ENCODE measurements around the gene SLFN13.
"Not testable (repeated sequence)": the region's sequence is repeated elsewhere in the genome, so short reads cannot be mapped to it uniquely, and the experiment has no call there.

Gene SLFN13, protein sequence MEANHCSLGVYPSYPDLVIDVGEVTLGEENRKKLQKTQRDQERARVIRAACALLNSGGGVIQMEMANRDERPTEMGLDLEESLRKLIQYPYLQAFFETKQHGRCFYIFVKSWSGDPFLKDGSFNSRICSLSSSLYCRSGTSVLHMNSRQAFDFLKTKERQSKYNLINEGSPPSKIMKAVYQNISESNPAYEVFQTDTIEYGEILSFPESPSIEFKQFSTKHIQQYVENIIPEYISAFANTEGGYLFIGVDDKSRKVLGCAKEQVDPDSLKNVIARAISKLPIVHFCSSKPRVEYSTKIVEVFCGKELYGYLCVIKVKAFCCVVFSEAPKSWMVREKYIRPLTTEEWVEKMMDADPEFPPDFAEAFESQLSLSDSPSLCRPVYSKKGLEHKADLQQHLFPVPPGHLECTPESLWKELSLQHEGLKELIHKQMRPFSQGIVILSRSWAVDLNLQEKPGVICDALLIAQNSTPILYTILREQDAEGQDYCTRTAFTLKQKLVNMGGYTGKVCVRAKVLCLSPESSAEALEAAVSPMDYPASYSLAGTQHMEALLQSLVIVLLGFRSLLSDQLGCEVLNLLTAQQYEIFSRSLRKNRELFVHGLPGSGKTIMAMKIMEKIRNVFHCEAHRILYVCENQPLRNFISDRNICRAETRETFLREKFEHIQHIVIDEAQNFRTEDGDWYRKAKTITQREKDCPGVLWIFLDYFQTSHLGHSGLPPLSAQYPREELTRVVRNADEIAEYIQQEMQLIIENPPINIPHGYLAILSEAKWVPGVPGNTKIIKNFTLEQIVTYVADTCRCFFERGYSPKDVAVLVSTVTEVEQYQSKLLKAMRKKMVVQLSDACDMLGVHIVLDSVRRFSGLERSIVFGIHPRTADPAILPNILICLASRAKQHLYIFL

DNA sequence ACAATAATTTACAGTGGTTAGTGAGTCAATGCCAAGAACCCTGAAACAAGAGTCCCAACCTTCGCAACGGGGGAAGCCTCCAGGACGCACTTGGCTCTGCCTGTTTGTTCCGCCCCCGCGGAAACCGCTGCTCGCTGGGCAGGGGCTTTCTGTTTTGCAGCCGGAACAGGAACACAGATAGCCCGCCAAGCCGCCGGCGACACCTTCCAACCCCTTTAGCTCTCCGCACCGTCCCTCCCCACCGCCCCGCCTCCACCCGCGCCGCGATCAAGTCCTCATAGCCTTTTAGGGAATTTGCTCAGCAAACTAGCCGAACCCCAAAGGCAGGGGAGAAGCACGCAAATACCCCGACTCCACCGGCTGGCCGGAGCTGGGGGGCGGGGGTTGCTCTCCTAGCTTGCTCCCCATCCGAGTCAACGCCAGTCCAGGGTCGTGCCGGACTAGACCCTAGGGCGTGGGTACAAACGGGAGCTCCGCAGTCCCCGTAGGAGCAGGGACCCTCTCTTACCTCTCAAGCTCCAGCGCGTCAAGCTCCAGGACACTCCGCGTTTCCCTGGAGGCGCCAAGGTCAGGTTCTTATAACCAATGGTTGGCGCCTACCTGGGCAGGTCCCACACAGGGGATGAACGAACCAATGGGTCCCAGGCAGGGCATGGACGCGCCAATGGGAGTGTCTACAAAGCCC lies at the start of gene SLFN13:
SLFN13 (minus strand) TSS at position 553 of the 685 bp plus-strand sequence. CDS start 3,086 bp downstream, outside the sequence.
- peak; percentile 97 for DNase-seq

DNA sequence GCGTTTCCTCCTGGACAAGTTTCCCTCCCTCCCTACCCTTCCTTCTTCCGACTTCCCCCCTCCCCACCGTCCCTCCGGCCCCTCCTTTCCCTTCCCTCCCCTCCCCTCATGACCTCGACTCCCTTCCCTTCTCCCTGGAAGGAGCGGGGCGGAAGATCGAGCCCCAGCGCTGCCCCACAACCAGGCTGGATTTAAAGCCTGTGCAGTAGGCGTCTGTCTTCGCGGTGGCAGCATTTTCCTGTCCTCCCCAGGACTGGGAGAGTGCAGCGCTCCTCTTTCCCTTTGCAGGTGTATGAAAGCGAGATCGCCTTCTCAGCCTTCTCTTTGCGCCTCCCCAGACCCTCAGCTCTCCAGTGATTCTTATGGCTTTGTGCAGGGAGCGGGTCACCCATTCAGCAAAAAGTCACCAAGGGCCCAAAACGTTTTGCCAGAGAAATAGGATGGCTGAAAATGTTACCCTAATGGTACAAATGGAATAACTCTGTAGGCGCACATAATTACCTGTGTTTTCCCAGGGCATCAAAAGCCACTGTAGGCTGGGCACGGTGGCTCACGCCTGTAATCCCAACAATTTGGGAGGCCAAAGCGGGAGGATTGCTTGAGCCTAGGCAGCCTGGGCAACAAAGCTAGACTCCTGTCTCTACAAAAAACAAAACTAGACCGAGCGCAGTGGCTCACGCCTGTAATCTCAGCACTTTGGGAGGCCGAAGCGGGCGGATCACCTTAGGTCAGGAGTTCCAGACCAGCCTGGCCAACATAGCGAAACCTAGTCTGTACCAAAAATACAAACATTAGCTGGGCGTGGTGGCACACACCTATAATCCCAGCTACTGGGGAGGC lies 48.1 kb upstream of the SLFN13 start:
- no peak for DNase-seq

DNA sequence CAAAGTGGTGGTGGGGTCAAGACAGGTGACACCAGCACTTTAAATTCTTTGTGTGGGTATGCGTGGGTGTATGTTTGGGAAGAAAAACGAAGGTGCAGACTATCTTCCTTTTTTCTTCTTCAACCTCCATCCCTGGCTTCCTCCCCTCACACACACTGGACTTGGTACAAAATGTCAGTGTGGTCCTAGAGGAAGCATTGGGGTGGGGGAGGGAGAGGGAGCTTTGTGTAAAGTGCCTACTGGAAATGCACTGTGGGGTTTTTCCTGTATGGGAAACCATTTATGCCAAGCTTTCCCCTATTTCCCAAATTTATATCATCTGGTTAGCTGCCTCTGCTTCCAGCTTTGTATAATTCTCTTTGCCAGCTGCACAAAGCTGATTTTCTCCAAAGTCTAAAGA lies 44.5 kb upstream of the SLFN13 start:
- DNase-seq = no peak

DNA sequence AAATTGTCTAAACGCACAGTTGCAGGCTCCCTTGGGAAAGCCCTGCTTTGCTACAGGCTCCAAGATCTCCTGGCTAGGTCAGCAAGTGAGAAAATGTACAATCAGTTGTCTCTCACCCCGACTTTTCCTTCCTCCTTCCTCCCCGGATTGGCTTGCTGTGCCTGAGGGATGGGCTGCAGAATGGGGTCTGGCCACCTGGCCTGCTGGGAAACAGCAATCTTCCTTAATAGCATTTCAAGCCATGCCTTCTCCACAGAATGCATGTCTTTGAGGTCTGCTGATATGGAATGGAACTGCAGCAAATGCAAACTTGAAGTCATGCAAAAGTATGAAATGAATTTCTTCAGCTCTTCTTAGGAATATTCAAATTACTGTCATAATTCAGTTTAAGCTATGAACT lies 42.9 kb upstream of the SLFN13 start:
- DNase-seq = no peak

DNA sequence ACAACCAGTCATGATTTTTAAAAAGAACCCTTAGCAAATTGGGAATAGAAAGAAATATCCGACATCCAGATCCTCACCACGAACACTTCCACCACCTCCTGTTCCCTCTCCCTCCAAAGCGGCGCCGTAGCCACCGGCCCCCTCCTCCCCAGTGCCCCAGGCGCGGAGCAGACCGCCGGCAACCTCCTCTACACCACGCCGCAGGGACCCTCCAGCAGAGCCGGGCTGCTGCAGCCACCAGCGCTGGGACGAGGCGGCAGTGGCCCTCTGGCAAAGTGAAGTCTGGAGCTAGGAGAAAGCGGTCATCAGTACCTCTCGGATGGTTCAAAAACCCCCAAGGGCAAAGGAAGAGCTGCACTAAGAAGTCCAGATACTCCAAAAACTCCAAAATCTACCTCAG lies 41.4 kb upstream of the SLFN13 start:
- no peak for DNase-seq

DNA sequence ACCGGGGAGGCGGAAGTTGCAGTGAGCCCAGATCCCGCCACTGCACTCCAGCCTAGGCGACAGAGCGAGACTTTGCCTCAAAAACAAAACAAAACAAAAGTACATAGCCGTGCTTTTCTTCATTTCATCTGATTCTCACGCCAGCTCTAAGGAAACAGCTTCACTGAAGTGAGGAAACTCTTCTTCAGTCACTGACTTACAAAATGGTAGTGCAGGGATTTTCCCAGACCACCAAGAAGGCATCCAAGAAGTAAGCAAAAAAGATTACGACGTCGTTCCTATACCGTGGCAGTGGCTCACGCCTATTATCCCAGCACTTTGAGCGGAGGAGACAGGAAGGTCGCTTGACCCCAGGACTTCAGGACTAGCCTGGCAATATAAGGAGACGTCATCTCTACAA lies 40.4 kb upstream of the SLFN13 start:
- no peak for DNase-seq

DNA sequence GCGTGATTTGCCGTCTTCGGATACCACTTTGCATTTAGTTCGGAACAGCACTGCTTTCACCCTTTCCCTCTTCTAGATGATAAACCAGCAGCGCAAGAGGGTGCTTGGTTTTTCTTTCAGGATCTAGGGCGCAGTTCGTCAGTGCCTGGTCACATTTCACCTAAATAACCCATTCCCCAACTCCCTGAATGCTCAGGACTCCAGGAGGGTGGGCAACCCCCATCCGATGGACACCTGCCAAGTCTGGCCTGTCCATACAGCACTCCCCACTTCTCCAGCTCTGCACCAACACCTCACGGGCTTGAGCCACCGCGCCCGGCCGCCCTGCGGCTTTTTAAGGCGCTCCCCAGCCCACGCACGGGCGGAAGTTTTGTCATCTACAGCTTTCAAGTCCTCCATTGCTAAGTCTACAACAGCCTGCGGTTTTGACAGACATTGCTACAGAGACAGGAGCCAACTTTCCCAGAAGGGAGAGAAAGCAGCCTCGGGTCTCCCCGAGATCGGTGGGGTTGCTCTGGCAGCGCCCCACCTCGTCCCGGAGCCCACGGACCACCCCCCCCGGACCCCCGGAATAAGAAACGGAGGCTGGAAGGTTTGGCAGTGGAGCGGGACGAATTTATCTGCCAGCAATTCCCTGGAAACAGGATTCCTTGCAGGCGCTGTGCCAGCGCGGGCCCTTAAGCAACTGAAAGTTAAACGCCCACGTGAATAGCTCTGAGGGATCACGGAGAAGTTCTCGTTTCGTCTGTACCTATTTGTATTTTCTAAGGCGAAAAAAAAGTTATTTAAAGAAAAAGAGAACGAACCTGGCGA lies 38.6 kb upstream of the SLFN13 start:
- DNase-seq = peak; percentile 94

DNA sequence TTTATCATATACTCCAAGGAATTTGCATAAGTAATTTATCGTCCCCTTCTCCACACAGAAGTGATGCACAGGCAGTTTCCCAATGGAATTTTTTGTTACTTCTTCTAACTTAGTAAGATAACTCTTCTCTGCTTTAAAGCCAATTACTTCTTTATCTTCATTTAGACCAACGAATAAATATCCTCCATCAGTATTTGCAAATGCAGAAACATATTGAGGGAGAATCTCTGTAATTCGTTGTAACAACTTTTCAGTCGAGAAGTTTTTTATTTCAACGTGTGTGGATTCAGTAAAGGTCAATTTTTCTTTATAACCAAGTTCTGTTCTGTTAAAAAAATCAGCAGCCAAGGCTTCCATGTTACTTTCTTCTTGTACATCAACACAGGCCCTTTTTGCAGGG lies 30.7 kb upstream of the SLFN13 start:
- no peak for DNase-seq

DNA sequence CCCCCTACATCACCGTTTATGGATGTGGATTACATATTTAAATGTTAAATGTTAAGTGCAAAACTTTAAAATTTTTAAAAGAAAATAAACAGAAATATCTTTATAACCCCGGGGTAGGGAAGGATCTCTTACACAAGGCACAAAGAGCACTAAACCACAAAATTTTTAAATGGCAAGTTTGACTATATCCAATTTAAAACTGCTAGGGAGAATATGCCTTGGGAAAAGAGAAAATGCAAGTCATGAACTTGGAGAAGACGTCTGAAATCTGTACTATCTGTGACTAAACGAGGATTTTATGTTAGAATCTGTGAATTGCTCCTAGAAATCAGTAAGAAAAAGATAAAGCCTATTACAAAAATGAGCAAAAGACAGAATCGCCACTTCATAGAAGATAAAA lies 28.7 kb upstream of the SLFN13 start:
- DNase-seq = no peak

DNA sequence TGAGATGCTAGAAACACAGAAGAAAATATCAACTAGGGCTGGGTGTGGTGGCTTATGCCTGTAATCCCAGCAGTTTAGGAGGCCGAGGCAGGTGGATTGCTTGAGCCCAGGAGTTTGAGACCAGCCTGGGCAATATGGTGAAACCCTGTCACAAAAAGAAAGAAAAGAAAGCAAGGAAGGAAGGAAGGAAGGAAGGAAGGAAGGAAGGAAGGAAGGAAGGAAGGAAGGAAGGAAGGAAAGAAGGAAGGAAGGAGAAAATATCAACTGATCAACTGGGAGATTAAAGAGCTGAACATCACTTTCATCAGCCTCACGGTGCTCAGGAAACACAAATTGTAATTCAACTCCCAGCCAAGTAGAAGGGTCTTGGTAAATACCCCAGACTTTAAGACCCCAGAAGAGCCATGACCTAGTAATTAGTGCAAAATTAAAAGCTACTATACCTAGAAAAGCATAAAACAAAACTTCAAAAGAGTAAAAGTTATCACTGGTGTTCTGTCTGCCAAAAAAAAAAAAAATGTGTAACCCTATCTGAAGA lies 27.8 kb upstream of the SLFN13 start:
- no peak for DNase-seq

DNA sequence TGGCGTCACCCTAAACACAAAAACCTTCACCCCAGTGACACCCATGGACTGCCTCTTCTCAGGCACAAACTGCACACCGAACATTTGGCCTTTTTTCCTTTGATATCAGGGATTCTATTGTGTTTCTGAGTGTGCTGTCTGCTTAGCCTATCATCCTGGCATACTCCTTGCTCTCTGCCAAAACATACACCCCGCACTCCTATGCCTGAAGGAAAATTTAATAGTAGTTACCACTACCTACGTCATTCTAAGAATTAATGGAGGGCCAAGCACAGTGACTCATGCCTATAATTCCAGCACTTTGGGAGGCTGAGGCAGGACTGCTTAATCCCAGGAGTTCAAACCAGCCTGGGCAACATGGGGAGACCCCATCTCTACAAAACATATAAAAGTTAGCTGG lies 19.9 kb upstream of the SLFN13 start:
- no peak for DNase-seq

DNA sequence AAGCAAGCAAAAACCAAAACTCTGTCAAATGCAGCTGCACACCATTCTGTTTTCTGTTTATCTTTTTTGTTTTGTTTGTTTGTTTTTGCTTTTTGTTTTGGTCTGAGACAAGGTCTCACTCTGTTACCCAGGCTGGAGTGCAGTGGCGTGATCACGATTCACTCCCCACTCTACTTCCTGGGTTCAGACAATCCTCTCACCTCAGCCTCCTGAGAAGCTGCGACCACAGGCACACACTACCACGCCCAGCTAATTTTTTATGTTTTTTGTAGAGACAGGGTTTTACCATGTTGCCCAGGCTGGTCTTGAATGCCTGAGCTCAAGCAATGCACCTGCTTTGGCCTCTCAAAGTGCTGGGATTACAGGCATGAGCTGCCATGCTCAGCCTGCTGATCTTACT lies 19.3 kb upstream of the SLFN13 start:
- DNase-seq = no peak

DNA sequence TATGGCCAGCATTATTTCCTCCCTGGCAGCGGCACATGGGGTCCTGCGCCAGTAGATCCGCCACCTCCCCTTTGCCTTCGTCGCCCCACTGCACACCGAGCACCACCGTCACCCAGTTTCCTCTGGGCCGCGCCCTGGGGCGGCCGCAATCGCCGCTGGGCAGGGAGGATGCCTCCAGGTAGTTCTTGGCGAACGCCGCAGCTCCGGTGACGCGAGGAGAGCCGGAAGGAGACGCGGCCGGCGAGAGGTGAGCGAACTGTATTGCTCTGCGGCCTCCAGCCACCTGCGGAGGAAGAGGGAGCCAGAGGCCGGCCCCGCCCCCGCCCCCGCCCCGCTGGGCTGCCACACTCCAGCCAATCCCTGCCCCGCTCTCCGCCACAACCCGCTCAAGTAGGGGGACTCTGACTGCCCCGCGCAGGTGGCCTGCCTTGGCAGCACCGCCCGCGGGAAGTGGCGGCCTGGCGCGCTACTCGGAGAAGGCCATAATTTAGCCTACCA lies 11.8 kb upstream of the SLFN13 start:
- peak; percentile 51 for DNase-seq

DNA sequence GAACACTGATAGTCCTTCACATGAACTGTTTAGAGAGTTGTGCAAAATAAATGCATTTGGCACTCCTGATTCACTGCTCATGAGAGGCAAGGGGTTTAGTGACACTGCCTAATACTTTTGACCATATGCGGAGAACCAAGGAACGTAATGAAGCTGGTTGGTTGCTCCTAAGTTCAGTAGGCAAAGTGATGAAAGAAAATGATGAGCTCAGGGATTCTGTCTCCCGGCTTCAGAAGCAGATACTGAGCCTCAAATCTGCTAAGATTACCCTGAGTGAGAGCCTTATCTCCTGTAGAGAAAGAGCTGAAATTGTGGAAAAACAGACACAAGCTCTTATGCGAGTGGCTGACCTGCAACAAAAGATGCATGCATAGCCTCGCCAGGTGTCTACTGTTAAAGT lies 5.5 kb upstream of the SLFN13 start:
- not testable (repeated sequence) for DNase-seq

DNA sequence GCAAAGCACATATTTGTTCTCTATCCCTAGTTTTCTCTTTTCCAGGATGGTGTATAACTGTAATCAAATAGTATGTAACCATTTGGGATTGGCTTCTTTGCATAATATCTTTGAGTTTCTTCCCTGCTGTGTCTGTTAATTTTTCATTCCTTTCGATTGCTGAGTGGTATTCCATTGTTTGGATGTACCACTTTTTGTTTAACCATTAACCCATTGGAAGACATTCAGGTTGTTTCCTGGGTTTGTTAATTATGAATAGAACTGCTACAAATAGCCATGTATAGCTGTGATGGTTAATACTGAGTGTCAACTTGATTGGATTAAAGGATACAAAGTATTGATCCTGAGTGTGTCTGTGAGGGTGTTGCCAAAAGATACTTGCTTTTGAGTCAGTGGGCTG lies 4.6 kb upstream of the SLFN13 start:
- no peak for DNase-seq

DNA sequence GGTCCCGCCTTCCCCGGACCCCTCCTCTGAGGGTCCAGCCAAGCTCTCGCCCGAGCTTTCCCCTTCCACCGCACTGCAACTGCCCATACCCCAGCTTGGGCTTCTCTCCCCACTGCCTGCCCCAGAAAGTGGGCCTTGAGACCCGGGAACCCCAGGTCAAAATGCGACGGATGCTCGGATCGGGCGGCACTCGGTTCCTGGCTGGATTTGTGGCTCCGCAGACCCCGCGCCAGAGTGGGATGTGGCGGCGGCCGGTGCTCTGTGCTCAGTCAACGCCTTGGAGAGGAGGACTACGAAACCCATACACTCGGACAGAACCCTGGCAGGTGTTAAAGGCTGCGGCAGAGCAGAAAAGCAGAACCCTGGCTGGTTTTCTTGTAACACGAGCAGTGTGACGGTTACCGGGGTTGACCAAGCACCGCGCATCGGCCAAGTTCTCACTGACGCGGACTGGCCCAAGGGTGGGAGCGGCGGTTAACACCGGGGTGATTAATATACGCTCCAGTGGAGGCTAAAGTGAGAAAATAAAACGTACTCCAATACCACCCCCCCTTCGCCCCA lies 885 bp upstream of the SLFN13 start:
- DNase-seq = no peak

DNA sequence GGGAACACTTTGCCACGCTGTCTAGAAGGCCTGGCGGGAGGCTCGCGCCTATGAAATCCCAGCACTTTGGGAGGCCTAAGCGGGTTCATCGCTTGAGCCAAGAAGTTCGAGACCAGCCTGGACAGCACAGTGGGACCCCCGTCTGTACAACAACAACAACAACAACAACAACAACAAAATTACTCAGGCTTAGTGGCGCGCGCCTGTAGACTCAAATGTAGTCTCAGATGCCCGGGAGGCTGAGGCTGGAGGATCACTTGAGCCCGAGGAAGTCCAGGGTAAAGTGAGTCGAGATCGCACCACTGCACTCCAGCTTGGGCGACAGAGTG lies 297 bp upstream of the SLFN13 start:
- DNase-seq = no peak

DNA sequence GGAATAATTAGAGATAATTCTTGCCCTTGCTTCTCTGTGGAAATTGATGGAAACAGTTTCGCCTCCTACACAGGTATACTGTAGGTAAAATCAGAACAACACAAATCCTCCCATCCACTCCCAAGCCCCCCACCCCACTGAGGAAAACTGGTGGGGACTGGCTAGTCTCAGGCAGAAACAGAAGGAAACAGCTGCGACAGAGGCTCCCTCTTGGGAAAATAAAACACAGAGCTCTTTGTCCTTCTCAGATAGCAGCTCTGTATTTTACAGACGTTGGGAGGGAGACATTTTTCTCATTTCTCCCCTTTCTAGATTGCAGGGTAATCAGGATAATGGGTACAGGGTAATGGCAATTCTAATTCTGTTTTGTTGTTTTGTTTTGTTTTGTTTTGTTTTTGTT lies 1.1 kb downstream of the SLFN13 start:
- no peak for DNase-seq

DNA sequence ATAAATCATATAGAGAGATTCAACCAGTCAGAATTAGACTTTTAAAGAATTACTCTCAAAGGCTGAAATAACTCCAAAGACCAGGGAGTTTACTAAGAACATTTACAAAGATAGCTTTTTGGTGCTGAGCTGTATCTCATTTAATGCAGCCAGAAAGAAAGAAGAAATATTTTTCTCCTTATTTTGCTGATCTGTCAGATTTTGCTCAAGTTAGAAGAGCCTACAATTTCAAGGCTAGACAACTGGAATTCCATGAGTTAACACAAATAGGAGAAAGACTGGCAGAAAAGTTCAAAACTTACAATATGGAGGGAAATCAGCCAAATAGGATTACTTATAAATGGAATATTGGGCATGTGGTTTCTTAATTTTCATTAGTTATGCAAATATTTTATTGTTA lies 10.1 kb downstream of the SLFN13 start:
- no peak for DNase-seq

DNA sequence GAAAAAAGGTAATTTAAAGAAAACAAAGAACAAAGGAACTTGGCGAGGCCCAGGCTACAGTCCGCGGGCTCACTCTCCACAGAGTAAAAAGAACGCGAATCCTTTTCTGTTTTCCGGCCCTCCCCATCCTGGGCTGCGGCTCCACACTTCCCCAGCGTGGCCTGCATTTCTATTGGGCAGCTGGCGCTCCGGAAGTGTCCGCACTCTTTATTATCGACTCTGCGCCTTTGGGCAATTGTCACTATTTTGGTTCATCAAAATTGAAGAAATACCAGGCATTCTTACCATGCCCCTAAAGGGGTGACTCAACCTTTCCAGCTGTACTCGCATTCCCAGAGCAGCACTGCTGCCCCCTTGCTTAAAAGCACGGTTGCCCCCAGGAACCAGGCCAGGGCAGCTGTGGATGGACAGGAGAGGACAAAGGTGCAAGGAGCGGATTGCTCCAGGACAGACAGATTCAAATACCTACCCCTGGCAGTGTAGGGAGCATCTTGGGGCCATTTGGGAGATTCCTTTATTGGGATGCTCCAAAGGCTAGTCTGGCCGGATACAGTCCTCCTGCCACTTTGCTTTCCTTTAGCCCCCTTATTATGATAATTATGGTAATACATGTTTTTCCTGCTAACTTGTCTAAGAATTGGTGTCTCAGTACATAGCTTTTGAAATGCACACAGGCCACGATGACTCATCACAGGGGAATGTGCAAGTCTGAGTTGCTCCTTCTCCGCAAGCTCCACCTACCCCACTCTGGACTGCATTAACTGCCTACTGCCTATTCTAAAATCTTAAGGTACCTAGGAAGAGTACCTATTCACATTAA lies 15.3 kb downstream of the SLFN13 start:
- peak; percentile 81 for DNase-seq

All from activated CD4-positive, alpha-beta T cell treated with anti-CD3 and anti-CD28 coated beads for 48 hours (primary cell).